GM12878 (cell line): ENCODE measurements around the gene KCNH4.

Experiments used
- BCL11A ChIP-seq: IDR thresholded peaks from 2 replicates; pipeline ENCODE4 v1.6.1; 2011; ENCODE audit warnings: low read depth, low read length
- CHD2 ChIP-seq: IDR thresholded peaks from 2 replicates; pipeline ENCODE4 v1.6.1; 2011; ENCODE audit warnings: low read depth, low read length, improper control_type of control experiment, borderline replicate concordance
- CREB1 ChIP-seq: IDR thresholded peaks from 2 replicates; pipeline ENCODE4 v1.6.1; 2012; ENCODE audit warnings: low read depth, mild to moderate bottlenecking, inconsistent platforms
- CTCF ChIP-seq, 3 experiments: IDR thresholded peaks in 2 of 3; conservative IDR thresholded peaks in 1 of 3; 2 replicates each; pipeline ENCODE4 v1.5.1; 2011; ENCODE audit warnings: low read depth in 3 of 3, low read length in 3 of 3, mild to moderate bottlenecking in 3 of 3, control low read depth in 2 of 3, moderate library complexity in 2 of 3, inconsistent platforms in 1 of 3, mixed read lengths in 1 of 3; ENCODE audit not compliant: control insufficient read depth in 2 of 3, insufficient read depth in 1 of 3; ENCODE audit errors: extremely low read depth in 1 of 3
- E2F8 ChIP-seq: fragments of 450-650 bp; IDR thresholded peaks from 2 replicates; pipeline ENCODE4 v1.6.1; 2018; ENCODE audit warnings: mild to moderate bottlenecking, low read depth, moderate library complexity; ENCODE audit not compliant: partially characterized antibody
- E4F1 ChIP-seq: fragments of 450-650 bp; IDR thresholded peaks from 2 replicates; pipeline ENCODE4 v1.6.1; 2018; ENCODE audit warnings: borderline replicate concordance, mild to moderate bottlenecking; ENCODE audit not compliant: partially characterized antibody
- ESRRA ChIP-seq: IDR thresholded peaks from 2 replicates; pipeline ENCODE4 v1.6.1; 2012; ENCODE audit warnings: mild to moderate bottlenecking, low read length, improper control_type of control experiment
- EZH2 ChIP-seq: IDR thresholded peaks from 2 replicates; pipeline ENCODE4 v1.6.1; 2012; ENCODE audit warnings: low read depth, mild to moderate bottlenecking, control low read depth, inconsistent platforms, low read length, borderline replicate concordance; ENCODE audit not compliant: control insufficient read depth
- PRDM15 ChIP-seq: fragments of 450-650 bp; formaldehyde crosslinking; IDR thresholded peaks from 2 replicates; pipeline ENCODE4 v1.4.0; 2020; ENCODE audit warnings: mild to moderate bottlenecking, moderate library complexity
- RAD21 ChIP-seq: IDR thresholded peaks from 2 replicates; pipeline ENCODE4 v1.6.1; 2011; ENCODE audit warnings: mild to moderate bottlenecking, low read depth, low read length, moderate library complexity; ENCODE audit not compliant: insufficient read depth
- TAF1 ChIP-seq: IDR thresholded peaks from 2 replicates; pipeline ENCODE4 v1.6.1; 2011; ENCODE audit warnings: mild to moderate bottlenecking, low read depth, low read length, borderline replicate concordance
- TCF12 ChIP-seq: IDR thresholded peaks from 2 replicates; pipeline ENCODE4 v1.6.1; 2011; ENCODE audit warnings: low read depth, mild to moderate bottlenecking, low read length

- TF ChIP-seq TAF1 = no peak
- no peak for TF ChIP-seq RAD21
- TF ChIP-seq E2F8 = no peak
- no peak for TF ChIP-seq CTCF (IDR thresholded peaks at IDR 0.05 in 2 of 3, conservative IDR thresholded peaks at IDR 0.05 in 1 of 3; ENCODE audit: control insufficient read depth in 2 of 3, extremely low read depth in 1 of 3, insufficient read depth in 1 of 3, low read depth in 3 of 3, low read length in 3 of 3)
- no peak for TF ChIP-seq ESRRA
- TF ChIP-seq TCF12 = no peak
- TF ChIP-seq E4F1 = no peak
- TF ChIP-seq PRDM15 = no peak
- TF ChIP-seq CHD2 = no peak
- no peak for TF ChIP-seq BCL11A
- no peak for TF ChIP-seq CREB1
- TF ChIP-seq EZH2 = no peak
These were observed 9.1 kb downstream of the KCNH4 start for GRCh38 chr17:42171831-42172230.
